Umbilical cord (tissue), 2 donors: ENCODE data around the gene MS4A6E. TPM values are rescaled to one million over a fixed set of nuclear protein-coding genes. Genes with fewer than 3 reads are reported as not detected.
"Not testable (repeated sequence)": the region's sequence is repeated elsewhere in the genome, so short reads cannot be mapped to it uniquely, and the experiment has no call there.

Source experiments
- DNase-seq: peaks from one replicate; pipeline ENCODE4 v3.0.0-alpha.2; 2015; ENCODE audit warnings: low spot score
- total RNA-seq: library from RNA; depleted of rRNA; stranded (reverse); fragments of >200 nt; gene quantifications from one replicate; pipeline ENCODE4 v1.2.3, GENCODE V29; 2014; ENCODE audit warnings: low replicate concordance; ENCODE audit not compliant: insufficient read depth

MS4A6E gene
- total RNA-seq, 1 donor from 2014 or later: not detected

- no peak for DNase-seq
These were observed 9.8 kb downstream of the MS4A6E start for GRCh38 chr11:60336767-60337391.

- DNase-seq: no peak
These were observed 11.0 kb downstream of the MS4A6E start for GRCh38 chr11:60338053-60338452.

GRCh38 chr11:60339356-60339755, 12.3 kb downstream of the MS4A6E start:
- no peak for DNase-seq

- no peak for DNase-seq
These were observed 16.1 kb downstream of the MS4A6E start for GRCh38 chr11:60343094-60343704.

- no peak for DNase-seq
These were observed 17.1 kb downstream of the MS4A6E start for GRCh38 chr11:60344146-60344545.

- no peak for DNase-seq
These were observed 18.4 kb downstream of the MS4A6E start for GRCh38 chr11:60345489-60345888.

- DNase-seq: no peak
These were observed 20.2 kb downstream of the MS4A6E start for GRCh38 chr11:60347084-60347797.

GRCh38 chr11:60348116-60348515, 21.1 kb downstream of the MS4A6E start:
- DNase-seq: no peak

- DNase-seq: no peak
These were observed 22.9 kb downstream of the MS4A6E start for GRCh38 chr11:60349990-60350389.

GRCh38 chr11:60357771-60358170, 30.7 kb downstream of the MS4A6E start:
- no peak for DNase-seq

- DNase-seq: no peak
These were observed 33.6 kb downstream of the MS4A6E start for GRCh38 chr11:60360621-60361020.

- no peak for DNase-seq
These were observed 35.2 kb downstream of the MS4A6E start for GRCh38 chr11:60362241-60362640.

- DNase-seq: peak; percentile 76
These were observed 36.8 kb downstream of the MS4A6E start for GRCh38 chr11:60363542-60364470.

GRCh38 chr11:60366262-60366904, 39.3 kb downstream of the MS4A6E start:
- not testable (repeated sequence) for DNase-seq

GRCh38 chr11:60367009-60367408, 40.0 kb downstream of the MS4A6E start:
- no peak for DNase-seq

- no peak for DNase-seq
These were observed 40.8 kb downstream of the MS4A6E start for GRCh38 chr11:60367896-60368295.

GRCh38 chr11:60370252-60370810, 43.3 kb downstream of the MS4A6E start:
- DNase-seq: no peak

- DNase-seq: no peak
These were observed 43.8 kb downstream of the MS4A6E start for GRCh38 chr11:60370811-60371298.

GRCh38 chr11:60371386-60371785, 44.3 kb downstream of the MS4A6E start:
- DNase-seq: no peak

GRCh38 chr11:60371854-60372253, 44.8 kb downstream of the MS4A6E start:
- DNase-seq: no peak

GRCh38 chr11:60372767-60373166, 45.7 kb downstream of the MS4A6E start:
- no peak for DNase-seq
